ENCODE measurements around the gene AXL. TPM values are rescaled to one million over a fixed set of nuclear protein-coding genes. Genes with fewer than 3 reads are reported as not detected.
A peak's percentile ranks its signal among the peaks of the same experiment; 100 is the strongest.
"Not testable (repeated sequence)": the region's sequence is repeated elsewhere in the genome, so short reads cannot be mapped to it uniquely, and the experiment has no call there.

Gene AXL
- total RNA-seq, 1 donor: 7.0 TPM

DNA sequence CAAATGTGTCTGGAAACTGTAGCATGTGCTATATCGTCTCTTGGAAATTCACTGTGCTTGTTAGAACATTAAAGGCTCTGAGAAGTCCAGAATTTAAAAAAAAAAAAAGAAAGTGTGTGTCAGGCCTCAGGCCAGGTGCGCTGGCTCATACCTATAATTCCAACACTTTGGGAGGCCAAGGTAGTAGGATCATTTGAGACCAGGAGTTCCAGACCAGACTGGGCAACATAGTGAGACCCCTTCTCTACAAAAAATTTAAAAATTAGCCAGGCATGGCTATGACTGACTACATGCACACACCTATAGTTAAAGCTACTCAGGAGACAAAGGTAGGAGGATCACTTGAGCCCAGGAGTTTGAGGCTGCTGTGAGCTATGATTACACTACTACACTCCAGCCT is 50.0 kb downstream of the AXL start:
- no peak for DNase-seq (ENCODE audit: low read depth in 2 of 3, low spot score in 2 of 3)

DNA sequence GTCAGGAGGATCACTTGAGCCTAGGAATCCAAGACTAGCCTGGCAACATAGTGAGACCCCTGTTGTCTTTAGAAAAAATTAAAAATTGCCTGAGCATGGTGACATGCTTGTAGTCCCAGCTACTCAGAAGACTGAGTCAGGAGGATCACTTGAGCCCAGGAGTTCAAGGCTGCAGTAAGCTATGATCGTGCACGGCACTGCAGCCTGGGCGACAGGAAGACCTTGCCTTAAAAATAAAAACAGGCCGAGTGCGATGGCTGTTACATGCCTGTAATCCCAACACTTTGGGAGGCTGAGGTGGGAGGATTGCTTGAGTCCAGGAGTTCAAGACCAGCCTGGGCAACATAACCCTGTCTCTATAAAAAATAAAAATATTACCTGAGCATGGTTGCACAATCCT is 50.5 kb downstream of the AXL start:
- DNase-seq (ENCODE audit: low read depth in 2 of 3, low spot score in 2 of 3): no peak

DNA sequence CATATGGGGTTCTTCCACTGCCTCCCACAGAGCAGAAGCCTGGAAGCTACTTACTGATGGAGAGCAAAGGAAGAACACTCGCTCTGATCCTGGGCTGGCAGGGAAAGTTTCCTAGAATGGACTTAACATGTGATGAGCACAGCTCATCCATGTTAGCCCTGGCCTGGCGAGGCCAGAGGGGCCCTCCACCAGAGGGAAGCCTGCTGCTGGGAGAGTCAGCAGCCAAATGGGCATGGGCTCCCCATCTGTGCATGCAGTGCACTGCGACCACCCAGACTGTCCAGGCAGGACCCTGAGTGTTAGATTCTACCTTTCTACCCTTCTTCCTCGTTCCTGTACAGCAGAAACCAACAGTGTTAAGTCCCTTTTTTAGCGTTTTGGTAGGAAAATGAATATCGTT is 54.1 kb downstream of the AXL start:
- DNase-seq (ENCODE audit: low read depth in 2 of 3, low spot score in 2 of 3): no peak

DNA sequence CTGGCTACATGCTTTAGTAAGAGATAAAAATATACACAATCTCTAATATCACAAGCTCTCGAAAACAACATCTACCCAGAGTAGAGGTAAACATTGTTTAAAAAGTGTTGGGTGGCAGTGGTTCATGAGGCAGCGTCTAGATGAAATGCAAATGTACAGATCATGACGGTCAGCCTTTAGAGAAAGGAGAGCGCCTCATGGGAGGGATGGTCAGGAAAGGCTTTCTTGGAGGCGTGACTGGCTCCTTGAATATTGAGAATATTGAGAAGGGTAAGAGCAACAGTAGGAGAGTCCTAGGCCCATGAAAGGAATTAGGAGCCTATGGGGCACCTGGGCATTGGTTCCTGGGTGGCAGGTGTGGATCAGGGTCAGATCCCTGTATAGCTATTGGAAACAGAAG is 55.8 kb downstream of the AXL start:
- no peak for DNase-seq (ENCODE audit: low read depth in 2 of 3, low spot score in 2 of 3)

DNA sequence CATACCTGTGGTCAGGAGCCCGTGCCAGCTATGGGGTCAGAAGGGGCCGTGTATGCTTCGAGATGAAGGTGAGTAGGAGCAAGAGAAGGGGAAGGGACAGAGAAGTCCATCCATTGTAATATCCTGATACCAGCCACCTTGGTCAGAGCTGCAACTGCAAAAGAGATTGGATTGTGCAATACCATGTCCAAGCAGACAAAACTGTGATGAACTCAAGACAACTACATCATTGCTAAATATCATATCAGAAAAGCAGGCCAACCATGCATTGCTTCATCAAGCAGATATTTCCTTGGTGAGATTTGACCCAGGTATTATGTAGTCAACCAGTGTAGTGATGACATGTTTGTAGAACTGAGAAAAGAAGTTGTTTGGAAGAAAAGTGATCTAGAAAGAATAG is 57.2 kb downstream of the AXL start:
- DNase-seq (ENCODE audit: low read depth in 2 of 3, low spot score in 2 of 3): no peak

DNA sequence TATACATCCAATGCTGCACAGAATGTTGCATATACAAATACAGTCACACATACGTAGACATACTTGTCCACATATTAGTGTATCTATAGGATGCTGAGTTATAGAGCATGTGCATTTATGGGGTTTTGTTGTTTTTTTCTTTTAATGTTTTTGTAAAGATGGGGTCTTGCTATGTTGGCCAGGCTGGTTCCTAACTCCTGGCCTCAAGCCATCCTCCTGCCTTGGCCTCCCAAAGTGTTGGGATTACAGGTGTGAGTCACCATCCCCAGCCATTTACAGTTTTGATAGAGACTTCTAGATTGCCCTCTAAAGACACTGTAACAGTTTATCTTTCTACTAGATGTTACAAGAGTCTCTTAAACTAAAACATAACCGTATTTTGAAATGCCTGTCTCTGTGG is 59.5 kb downstream of the AXL start:
- no peak for DNase-seq (ENCODE audit: low read depth in 2 of 3, low spot score in 2 of 3)

DNA sequence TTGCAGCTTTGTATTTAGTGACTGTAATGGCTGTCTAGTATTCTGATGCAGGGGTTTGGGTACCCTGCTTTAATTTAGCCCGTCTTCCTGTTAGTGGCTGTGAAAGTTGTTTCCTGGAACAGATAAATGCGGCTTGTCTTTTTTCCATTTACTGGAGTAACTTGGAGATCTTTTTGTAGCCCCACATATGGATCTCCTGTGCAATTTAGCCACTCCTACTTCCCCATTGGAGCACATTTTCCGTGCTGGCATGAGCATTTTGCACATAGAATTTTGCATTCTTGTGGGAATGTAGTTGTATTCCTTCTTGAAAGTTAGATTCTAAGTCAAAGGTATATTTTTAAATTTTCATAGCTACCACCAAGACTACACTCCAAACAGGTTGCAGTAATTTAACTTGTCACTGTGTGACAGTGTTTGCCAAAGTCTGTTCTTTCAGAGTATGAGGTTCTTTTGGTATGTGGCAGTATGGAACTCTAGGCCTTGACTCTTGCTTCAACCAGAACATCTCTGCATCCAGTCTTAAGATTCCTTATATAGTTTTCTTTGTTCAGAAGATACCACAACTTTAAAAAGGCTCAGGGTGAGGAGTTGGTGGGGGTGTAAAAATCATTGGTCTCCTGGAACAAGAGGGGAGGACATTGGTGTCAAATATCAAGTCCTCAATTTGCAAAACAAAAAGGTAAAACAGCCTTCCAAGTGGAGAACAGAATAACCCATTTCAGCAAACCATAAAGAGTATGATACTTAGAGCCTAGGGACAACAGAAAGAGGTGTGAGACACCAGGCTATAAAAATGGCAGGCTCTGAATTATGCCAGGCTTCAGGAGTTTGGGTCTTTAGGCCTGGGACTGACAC is 69.9 kb downstream of the AXL start:
- peak in 1 of 3 donors; percentile 41 for DNase-seq (ENCODE audit: low read depth in 2 of 3, low spot score in 2 of 3)

DNA sequence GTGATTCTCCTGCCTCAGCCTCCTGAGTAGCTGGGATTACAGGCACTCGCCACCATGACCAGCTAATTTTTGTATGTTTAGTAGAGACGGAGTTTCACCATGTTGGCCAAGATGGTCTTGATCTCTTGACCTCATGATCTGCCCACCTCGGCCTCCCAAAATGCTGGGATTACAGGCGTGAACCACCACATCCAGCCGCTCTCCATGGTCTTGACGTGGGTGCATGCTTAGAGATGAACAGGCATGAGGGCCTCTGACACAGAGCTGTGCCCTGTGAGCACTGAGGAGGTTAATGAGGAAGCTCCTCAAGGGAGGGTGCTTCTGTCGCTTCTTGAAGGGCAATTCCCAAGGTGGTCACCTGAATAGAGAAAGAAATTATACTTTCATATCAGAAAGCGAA is 70.8 kb downstream of the AXL start:
- DNase-seq (ENCODE audit: low read depth in 2 of 3, low spot score in 2 of 3): not testable (repeated sequence)

DNA sequence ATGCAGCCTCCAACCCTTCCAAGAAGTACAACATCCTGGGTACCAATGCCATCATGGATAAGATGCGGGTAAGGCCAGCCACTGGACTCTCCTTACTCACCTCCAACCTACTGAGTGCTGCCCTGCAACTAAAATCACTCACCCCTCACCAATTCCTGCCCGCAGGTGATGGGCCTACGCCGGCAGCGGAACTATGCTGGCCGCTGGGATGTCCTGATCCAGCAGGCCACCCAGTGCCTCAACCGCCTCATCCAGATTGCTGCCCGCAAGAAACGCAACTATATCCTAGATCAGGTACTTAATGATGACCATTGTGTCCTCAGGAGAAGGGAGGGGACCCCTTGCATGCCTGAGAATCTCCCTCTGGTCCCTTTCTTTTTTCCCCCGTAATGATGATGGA is 75.4 kb downstream of the AXL start:
- no peak for DNase-seq (ENCODE audit: low read depth in 2 of 3, low spot score in 2 of 3)

DNA sequence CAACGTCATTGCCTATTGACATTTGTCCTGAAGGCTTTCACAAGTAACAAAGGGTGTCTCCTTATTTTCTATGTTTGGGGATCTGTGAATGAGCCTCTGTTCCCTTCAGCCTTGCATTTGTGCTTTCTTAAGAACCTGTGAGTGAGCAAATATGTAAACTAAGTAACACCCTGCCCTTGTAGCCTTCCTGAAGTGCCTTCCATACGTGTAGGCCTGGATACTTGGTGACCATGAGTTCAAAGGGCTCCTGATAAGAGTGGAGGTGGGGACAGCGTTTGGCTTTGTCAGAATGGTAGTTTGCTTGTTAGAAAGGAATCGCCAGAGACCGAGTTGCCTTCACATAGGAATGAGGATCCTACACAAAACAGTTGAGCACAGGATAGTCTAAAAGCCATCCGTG is 76.5 kb downstream of the AXL start:
- no peak for DNase-seq (ENCODE audit: low read depth in 2 of 3, low spot score in 2 of 3)

DNA sequence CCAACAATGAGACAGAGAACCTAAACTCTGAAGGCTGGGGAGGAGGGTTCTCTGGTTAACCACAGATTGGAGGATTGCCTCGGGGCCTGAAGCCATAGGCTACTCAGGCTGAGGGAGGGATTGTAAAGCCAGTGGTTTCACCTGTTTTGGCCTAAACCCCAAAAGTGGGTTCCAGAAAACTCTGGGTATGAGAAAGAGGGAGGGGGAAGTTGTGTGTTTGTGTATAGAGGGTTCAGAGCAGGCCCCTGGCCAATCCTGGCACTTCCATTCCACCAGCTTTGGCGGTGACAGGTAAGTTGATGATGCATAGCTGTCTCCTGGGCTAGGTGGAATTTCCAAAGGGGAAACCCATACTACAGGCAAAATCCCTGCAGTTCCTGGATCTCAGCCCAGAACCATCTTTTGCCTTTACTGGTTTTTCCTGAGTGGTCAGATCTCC is 77.4 kb downstream of the AXL start:
- DNase-seq (ENCODE audit: low read depth in 2 of 3, low spot score in 2 of 3): peak in 1 of 3 donors; percentile 25

DNA sequence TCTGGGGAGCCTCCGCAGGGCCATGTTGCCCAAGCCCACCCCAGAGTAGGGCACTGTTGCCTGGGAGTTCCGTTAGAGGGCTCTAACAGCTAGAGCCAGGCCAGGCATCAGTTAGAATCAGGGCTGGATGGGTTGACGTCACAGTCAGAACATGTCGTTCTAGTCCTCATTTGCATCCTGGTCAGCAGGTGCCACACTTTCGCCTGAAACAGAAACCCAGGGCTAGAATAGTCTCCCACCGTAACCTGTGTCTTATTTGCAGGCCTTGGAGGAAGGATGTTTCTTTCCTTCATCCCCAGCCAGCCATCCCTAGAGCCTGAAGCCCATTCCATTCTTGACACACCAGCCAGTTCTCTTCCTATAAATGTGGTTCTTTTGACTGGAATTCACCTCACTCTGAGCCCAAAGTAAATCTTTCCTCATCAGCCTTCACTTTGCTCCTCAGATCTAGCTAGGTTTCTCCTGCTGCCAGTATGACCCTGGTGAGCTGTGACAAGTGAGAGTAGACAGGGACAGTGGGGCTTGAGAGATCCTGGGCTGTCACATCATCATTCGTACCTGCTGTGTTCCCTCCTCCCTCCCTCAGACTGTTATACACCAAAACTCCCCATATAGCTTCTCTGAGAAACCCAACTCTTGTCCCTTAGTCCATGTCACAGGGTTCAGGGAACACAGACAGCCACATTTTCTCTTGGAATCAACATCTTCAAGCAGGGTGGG is 78.8 kb downstream of the AXL start:
- no peak for DNase-seq (ENCODE audit: low read depth in 2 of 3, low spot score in 2 of 3)

DNA sequence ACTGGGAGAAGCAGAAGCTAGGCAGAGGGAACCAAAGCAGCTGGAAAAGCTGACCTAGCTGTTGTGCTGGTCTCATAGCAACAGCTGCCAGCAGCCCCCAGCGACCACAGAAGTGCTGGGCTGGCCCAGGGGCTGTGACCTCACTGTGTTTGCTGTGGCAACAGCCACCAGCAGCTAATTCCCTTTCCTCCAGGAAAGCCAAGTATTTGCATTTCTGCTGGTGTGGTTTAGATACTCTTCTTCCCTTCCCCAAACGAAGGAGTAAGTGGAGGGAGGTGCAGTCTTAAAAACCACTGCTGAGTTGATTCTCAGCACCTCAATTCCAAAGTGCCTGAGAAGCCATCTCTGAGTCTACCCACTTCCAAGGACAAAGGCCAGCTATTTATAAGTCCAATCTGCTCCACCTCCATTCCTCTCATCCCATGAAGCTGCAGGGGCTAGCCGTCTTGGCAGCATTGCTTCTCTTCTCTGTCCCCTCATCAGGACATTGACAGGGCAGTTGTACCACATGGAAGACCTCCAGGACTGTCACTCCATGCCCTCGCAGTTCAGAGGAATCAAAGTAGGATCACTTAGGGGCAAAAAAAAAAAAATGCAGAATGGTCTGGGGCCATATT is 79.4 kb downstream of the AXL start:
- DNase-seq (ENCODE audit: low read depth in 2 of 3, low spot score in 2 of 3): peak in 2 of 3 donors; percentile 89 to 92

DNA sequence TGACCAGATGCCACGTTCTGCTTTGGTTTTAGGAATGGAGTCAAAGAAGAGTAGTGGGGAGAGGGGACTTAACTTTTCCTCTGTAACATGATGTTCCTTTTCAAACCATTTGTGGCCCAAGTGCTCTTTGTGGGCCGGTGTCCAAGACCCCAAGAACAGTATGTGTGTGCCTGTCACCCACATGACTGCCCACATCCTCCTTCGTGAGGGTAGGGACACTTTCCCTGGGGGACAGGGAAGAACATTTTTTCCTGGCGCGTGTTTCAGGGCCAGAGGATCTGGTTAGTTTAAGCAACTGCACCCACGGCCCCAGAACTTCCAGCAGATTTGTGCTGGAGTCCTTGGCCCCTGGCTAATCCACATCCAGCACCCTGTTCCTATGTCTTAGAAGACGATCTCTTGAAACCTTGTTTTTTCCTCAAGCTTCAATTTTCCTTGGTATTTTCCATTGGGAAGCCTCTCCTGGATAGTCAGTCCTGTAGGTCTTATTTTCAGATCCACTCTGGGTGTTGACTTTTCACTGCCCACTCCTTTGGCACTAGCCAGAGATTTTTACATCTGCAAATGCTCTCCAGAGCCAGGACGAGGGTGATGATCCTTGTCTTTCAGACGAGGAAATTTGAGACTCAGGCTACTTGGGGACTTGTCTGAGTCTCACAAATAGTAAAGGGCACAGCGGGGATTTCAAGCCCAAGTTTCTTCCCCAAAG is 80.2 kb downstream of the AXL start:
- no peak for DNase-seq (ENCODE audit: low read depth in 2 of 3, low spot score in 2 of 3)

DNA sequence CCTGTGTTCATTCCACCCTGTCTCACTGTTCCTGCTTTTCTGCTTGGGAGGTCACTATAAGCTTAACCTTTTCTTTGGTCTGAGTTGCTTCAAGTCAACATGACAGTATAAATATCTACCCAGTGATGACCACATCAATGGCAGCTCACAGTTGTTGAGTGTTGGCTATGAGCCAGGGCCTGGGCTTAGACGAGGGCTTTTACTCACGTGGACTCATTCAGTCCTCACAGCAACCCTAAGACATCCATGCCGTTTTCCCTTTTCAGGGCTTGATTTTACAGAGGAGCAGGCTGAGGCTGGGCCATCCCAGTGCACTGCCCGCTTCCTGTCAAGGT is 80.7 kb downstream of the AXL start:
- DNase-seq (ENCODE audit: low read depth in 2 of 3, low spot score in 2 of 3): peak in 1 of 3 donors; percentile 34

DNA sequence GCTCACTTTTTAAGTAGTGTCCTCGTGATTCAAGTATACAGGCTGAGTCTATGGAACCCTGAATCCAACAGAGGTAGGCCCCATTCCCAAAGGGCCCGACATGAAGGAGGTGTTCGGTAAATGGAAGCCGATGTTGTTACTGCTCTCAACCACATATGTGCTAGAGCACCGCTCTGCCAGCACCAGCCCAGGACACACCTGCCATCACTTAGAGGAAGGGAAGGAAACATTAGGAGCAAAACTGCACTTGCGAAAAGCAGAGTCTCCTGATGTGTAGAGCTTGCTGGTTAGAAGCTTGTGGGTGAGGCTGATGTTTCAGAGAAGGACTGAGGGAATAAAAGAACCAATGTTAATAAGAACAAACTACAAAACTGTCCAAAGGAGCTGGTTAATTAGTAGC is 81.5 kb downstream of the AXL start:
- DNase-seq (ENCODE audit: low read depth in 2 of 3, low spot score in 2 of 3): peak in 1 of 3 donors; percentile 55

DNA sequence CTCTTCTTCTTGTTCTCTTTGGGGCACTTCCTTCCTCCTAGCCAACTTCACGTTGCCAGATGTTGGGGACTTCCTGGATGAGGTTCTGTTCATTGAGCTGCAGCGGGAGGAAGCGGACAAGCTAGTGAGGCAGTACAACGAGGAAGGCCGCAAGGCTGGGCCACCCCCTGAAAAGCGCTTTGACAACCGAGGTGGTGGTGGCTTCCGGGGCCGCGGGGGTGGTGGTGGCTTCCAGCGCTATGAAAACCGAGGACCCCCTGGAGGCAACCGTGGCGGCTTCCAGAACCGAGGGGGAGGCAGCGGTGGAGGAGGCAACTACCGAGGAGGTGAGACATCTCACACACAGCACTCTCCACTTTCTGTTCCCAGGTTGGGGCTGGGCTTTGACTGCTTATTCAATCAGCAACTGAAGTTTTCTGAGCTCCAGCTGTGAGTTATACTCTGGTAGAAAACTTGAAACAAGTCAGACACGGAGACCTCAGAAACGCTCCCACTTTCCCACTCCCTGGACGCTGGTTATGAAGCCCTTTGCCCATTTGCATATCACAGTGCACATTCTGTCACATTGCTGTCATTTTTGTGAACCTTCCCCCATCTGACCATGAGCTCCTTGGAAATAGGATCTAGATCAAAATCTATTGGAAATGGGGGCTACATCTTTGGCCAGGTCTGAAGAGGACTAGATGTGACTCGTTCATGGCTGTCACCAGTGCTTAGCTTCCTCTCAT is 83.8 kb downstream of the AXL start:
- DNase-seq (ENCODE audit: low read depth in 2 of 3, low spot score in 2 of 3): peak in 1 of 3 donors; percentile 46

DNA sequence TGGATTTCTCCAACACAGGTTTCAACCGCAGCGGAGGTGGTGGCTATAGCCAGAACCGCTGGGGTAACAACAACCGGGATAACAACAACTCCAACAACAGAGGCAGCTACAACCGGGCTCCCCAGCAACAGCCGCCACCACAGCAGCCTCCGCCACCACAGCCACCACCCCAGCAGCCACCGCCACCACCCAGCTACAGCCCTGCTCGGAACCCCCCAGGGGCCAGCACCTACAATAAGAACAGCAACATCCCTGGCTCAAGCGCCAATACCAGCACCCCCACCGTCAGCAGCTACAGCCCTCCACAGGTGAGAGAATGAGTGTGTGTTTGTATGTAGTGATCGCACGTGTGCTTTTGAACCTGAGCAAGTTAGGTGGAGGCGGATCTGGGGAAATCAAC is 84.9 kb downstream of the AXL start:
- DNase-seq (ENCODE audit: low read depth in 2 of 3, low spot score in 2 of 3): no peak

DNA sequence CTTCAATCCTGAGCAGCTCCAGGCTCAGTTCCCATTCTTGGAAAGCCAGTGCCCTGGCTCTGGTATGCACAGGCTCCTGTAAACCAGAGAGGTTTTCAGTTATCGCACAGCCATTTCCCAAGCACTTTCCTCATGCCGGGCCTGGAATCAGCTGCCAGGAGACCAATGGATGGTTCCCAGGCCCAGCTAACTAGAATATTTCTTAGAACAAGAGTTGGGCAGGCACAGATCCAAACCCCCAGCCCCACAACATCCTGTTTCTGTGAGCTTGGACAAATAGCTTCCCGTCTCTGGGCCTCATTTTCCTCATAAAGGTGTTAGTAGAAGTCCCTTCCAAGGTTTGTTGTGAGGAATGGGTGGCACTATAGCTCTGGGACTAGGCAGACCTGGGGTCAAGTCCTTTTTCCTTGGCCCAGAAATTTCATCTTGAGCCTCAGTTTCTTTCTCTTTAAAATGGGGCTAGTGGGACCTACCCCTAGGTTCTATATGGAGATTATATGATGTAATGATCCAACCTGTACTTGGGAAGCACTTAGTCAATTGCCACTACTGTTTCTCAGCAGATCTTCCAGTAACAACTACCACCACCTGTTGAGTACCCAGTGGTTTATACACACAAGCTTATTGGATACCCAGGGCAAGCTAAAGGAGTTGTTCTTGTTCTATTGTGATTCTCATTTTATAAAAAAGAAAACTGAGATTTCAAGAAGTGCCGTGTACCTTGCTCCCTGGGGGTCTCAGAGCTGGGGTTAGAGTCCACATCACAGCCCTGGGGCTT is 85.9 kb downstream of the AXL start:
- no peak for DNase-seq (ENCODE audit: low read depth in 2 of 3, low spot score in 2 of 3)

Data from hematopoietic multipotent progenitor cell (in vitro differentiated cells).